ES-I3 (cell line): ENCODE data around the gene NEB.
"Not testable (repeated sequence)": the region's sequence is repeated elsewhere in the genome, so short reads cannot be mapped to it uniquely, and the experiment has no call there.

Experiments
- H3K36me3 ChIP-seq: 2 replicates; pipeline ENCODE4 v1.6.1; 2013; ENCODE audit warnings: mild to moderate bottlenecking, low read length, control low read depth, moderate library complexity; ENCODE audit not compliant: insufficient read depth
- H3K4me1 ChIP-seq: 2 replicates; pipeline ENCODE4 v1.6.1; 2013; ENCODE audit warnings: mild to moderate bottlenecking, control low read depth, low read length; ENCODE audit not compliant: insufficient read depth
- H3K9ac ChIP-seq: 2 replicates; pipeline ENCODE4 v1.6.1; 2013; ENCODE audit warnings: low read depth, mild to moderate bottlenecking, low read length, moderate library complexity
- H3K9me3 ChIP-seq: 2 replicates; pipeline ENCODE4 v1.6.1; 2013; ENCODE audit warnings: mild to moderate bottlenecking, low read length, moderate library complexity; ENCODE audit not compliant: control insufficient read depth, insufficient read depth

The NEB gene

DNA sequence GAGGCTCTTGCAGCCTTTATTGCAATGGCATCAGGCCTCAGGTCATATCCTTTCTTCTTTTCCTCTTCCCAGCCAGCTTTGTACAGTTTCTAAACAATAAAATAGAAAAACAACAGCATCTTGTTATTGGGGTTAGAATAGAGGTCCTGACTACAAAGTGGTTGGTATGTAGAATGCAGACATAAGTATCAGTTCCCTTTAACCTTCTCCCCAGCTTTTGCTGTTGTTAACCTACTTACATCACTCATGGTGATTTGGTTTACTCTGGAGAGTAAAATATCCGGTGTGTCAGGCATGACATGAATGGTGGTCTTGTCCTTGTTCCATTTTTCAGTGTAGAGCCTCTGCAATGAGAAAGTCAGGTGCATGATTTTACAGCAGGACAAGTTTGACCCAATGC is 69.8 kb downstream of the NEB start:
- Histone ChIP-seq H3K36me3 (no peaks in the 10 kb centered on the region), H3K4me1 (peaks cover 9% of the 10 kb centered on the region), H3K9ac (no peak overlapping the region), H3K9me3 (no peaks in the 10 kb centered on the region)

GRCh38 chr2:151661625-151662024 is 72.7 kb downstream of the NEB start:
- Histone ChIP-seq H3K36me3 (no peaks in the 10 kb centered on the region), H3K9ac (no peak overlapping the region), H3K4me1 (no peaks in the 10 kb centered on the region), H3K9me3 (no peaks in the 10 kb centered on the region; the same call in 1 of the 2 replicates)

- H3K4me1 ChIP-seq = no peaks in the 10 kb centered on the region
- H3K36me3 ChIP-seq = no peaks in the 10 kb centered on the region
- H3K9ac ChIP-seq = no peak overlapping the region
- no peaks in the 10 kb centered on the region; the same call in 1 of the 2 replicates for H3K9me3 ChIP-seq
These were observed 76.2 kb downstream of the NEB start for GRCh38 chr2:151658081-151658480.

DNA sequence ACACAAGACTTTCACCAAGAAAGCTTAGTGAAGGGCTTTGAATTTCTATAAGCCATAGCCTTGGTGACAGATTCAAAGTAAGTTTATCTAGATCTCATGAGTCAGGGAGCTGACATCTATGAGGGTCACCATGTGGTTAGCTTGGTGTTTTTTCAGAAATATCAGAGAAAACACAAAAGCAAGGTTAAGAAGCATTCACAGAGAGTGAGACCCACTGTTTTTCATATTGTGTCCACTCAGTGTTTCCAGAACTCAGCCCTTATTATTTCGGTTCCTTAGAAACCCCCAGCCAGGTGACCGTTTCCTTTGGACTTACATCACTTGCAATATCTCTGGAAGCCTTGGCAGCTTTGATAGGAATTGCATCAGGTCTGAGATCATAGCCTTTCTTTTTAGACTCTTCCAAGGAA is 76.6 kb downstream of the NEB start:
- H3K9me3 ChIP-seq = no peaks in the 10 kb centered on the region; the same call in 1 of the 2 replicates
- no peak overlapping the region for H3K9ac ChIP-seq
- no peaks in the 10 kb centered on the region for H3K36me3 ChIP-seq
- no peaks in the 10 kb centered on the region for H3K4me1 ChIP-seq

GRCh38 chr2:151655663-151656398 is 78.4 kb downstream of the NEB start:
- H3K4me1 ChIP-seq = no peaks in the 10 kb centered on the region
- H3K36me3 ChIP-seq = no peaks in the 10 kb centered on the region
- H3K9me3 ChIP-seq = no peaks in the 10 kb centered on the region; the same call in 1 of the 2 replicates
- no peak overlapping the region for H3K9ac ChIP-seq

- Histone ChIP-seq H3K9me3 (no peaks in the 10 kb centered on the region; the same call in 1 of the 2 replicates), H3K9ac (no peak overlapping the region), H3K36me3 (no peaks in the 10 kb centered on the region), H3K4me1 (no peaks in the 10 kb centered on the region)
These were observed 79.4 kb downstream of the NEB start for GRCh38 chr2:151654891-151655290.

GRCh38 chr2:151654085-151654484 is 80.2 kb downstream of the NEB start:
- no peaks in the 10 kb centered on the region; the same call in 1 of the 2 replicates for H3K9me3 ChIP-seq
- H3K9ac ChIP-seq = no peak overlapping the region
- no peaks in the 10 kb centered on the region for H3K4me1 ChIP-seq
- no peaks in the 10 kb centered on the region for H3K36me3 ChIP-seq

GRCh38 chr2:151651274-151651673 is 83.0 kb downstream of the NEB start:
- peaks cover 5% of the 10 kb centered on the region; the same call in 1 of the 2 replicates for H3K9me3 ChIP-seq
- H3K4me1 ChIP-seq = no peaks in the 10 kb centered on the region
- H3K36me3 ChIP-seq = no peaks in the 10 kb centered on the region
- H3K9ac ChIP-seq = no peak overlapping the region

DNA sequence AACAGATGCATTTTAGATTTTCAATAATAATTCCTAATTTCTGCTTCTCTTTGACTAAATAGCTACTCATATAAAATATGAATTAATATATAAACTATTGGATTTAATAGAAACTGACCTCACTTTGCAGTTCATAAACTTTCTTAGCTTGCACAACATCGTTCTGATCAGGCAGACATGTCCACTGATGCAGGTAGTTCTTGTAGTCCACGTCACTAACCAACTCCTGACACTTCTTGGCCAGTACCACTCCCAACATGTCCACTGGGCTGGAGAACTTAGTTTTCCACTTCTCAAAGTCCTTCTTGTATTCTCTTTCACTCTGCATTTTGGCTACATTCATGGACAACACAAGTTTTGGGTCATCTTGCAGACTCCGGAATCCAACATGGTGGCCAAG is 83.8 kb downstream of the NEB start:
- Histone ChIP-seq H3K9me3 (peaks cover 5% of the 10 kb centered on the region; the same call in 1 of the 2 replicates), H3K36me3 (no peaks in the 10 kb centered on the region), H3K9ac (no peak overlapping the region), H3K4me1 (no peaks in the 10 kb centered on the region)

DNA sequence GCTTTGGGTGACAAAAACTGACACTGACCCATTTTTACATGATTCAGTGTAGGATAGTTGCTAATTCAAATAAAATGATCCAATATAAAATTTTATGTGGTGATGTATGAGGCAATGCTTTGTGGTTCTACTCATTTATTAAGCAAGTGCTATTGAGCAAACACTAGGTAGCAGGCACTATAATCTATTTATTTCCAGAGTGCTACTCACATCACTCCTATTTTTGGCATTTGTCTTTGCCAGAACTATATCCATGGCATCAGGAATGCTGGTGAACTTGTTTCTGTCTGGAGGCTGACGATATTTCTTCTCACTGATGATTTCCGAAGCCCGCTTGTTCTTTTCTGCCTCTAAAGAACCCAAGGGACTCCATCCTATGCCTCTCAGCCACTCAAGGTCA is 84.3 kb downstream of the NEB start:
- H3K4me1 ChIP-seq = no peaks in the 10 kb centered on the region
- H3K9ac ChIP-seq = no peak overlapping the region
- H3K36me3 ChIP-seq = no peaks in the 10 kb centered on the region
- peaks cover 5% of the 10 kb centered on the region; the same call in 1 of the 2 replicates for H3K9me3 ChIP-seq

- Histone ChIP-seq H3K9me3 (peaks cover 5% of the 10 kb centered on the region; the same call in 1 of the 2 replicates), H3K4me1 (no peaks in the 10 kb centered on the region), H3K36me3 (no peaks in the 10 kb centered on the region), H3K9ac (no peak overlapping the region)
These were observed 84.9 kb downstream of the NEB start for GRCh38 chr2:151649400-151649799.

DNA sequence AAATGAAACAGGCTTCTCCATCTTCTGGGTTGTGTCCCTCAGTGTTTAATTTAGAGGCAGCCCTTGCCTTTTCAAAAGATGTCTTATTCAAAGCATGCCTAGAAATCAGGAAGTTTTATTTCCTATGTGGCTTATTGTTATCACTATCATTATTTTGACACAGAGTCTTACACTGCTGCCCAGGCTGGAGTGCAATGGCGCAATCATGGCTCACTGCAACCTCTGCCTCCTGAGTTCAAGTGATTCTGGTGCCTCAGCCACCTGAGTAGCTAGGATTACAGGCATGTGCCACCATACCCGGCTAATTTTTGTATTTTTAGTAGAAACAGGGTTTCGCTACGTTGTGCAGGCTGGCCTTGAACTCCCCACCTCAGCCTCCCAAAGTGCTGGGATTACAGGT is 87.8 kb downstream of the NEB start:
- H3K9me3 ChIP-seq, H3K9ac ChIP-seq, H3K4me1 ChIP-seq, H3K36me3 ChIP-seq: not testable (repeated sequence)

DNA sequence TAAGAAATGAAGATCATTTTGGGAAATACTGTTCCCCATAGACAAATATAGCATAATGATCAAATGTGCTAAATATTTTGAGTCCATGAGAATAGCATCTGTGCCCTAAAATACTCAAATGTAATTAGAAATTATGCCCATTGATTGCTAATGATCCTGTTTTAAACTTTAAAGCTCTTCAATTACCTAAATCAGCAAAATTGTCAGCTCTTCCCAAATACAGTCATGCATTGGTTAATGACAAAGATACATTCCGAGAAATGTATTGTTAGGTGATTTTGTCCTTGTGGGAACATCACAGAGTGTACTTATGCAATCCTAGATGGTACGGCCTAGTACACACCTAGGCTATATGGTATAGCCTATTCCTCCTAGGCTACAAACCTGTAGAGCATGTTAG is 89.7 kb downstream of the NEB start:
- Histone ChIP-seq H3K9ac (no peak overlapping the region), H3K36me3 (no peaks in the 10 kb centered on the region), H3K4me1 (no peaks in the 10 kb centered on the region), H3K9me3 (peaks cover 5% of the 10 kb centered on the region; the same call in 1 of the 2 replicates)

- not testable (repeated sequence) for H3K9ac ChIP-seq, H3K36me3 ChIP-seq, H3K4me1 ChIP-seq, H3K9me3 ChIP-seq
These were observed 92.4 kb downstream of the NEB start for GRCh38 chr2:151641895-151642294.

GRCh38 chr2:151640087-151640486 is 94.2 kb downstream of the NEB start:
- Histone ChIP-seq H3K9ac (no peak overlapping the region), H3K36me3 (no peaks in the 10 kb centered on the region), H3K9me3 (peaks cover 3% of the 10 kb centered on the region; the same call in 1 of the 2 replicates), H3K4me1 (no peaks in the 10 kb centered on the region)
